ENCODE results near the gene ZNF302.
"Not testable (repeated sequence)": the region's sequence is repeated elsewhere in the genome, so short reads cannot be mapped to it uniquely, and the experiment has no call there.

ZNF302 gene

GRCh38 chr19:34677386-34678084 is at the start of gene ZNF302:
Gene ZNF302, plus strand, starts transcription at chr19:34677678. Its CDS starts 1,127 bp downstream, at chr19:34678805.
- peak; percentile 80 to 99 (median 95) for DNase-seq

GRCh38 chr19:34633802-34634201 is 43.7 kb upstream of the ZNF302 start:
- no peak for DNase-seq

- peak in 19 of 51 donors; percentile 9 to 65 (median 39) for DNase-seq
Measured at GRCh38 chr19:34639491-34640085, 37.9 kb upstream of the ZNF302 start.

DNA sequence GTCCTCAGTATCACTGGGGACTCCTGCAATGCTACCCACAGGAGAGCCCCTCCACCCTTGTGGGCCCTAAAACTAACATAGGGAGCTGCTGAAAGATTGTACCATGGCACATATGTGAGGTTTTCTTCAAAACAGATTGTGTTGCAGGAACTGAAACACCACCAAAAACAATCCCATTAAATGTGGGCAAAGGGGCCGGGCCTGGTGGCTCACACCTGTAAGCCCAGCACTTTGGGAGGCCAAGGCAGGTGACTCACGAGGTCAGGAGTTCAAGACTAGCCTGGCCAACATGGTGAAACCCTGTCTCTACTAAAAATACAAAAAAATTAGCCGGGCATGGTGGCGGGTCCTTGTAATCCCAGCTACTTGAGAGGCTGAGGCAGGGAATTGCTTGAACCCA is 35.2 kb upstream of the ZNF302 start:
- no peak for DNase-seq

DNA sequence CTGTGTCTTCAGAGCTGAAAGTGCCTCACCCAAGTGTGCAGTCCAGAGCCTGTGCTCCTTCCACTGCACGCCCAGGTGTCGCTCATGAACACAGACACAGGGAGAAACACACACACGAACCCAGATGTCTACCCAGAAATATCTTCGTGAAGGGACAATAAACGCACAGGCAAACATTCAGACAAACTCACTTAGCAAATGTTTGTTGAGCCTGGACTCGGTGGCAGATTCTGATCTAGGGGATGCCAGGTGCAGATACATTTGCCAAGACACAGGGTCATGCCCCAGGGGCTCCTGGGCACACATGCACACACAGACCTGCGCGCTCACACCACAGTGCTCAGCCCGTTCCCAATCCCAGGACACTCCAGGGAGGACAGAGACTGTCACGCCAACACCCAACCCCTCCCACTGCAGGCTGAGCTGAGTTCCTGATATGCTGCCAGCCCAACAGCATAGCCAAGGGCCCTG is 32.5 kb upstream of the ZNF302 start:
- no peak for DNase-seq

DNA sequence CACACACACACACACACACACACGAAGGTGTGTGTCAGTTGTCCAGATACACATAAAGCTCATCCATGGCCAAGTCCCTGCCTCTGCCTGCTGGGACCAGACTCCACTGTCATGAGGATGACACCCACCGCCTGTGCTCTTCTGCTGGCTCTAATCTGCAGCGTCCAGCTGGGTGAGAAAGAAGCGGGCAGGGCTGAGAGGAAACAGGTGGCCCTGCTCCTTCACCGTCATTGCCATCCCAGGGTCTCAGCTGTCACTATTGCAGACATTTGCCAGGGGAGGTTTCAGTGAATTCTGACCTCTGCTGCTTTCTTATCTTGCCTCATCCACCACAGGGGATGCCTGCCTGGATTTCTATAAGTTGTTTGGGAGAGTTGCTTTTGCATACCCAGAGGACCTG is 31.9 kb upstream of the ZNF302 start:
- no peak for DNase-seq

DNA sequence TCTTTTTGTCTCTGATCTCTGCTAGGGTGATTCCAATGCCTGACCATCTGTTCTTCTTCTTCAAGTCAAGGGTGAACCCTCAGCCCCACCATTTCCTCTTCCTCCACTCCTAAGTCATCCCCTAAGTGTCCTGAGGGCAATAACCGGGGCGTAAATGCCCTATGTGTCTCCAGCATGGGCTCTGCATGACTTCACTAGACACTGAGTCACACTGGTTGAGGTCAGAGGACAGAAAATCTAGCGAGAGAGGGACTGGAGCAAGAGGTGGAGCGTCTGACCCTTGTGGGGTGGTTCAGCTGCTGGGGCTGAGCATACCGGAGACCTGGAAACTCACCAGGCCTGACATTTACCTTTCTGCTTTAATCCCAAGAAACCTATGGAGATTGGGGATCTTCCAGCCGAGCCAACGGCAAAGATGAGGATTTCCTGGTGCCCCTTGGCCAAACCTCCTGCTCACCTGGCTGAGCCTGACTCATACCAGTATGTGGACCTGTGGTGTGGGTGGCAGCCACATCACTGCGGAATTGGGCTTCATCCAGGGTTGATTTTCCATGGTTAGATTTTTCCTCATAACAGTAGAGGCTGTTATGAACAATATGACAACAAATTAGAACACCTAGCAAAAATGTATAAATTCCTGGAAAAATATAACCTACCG is 27.5 kb upstream of the ZNF302 start:
- no peak for DNase-seq

DNA sequence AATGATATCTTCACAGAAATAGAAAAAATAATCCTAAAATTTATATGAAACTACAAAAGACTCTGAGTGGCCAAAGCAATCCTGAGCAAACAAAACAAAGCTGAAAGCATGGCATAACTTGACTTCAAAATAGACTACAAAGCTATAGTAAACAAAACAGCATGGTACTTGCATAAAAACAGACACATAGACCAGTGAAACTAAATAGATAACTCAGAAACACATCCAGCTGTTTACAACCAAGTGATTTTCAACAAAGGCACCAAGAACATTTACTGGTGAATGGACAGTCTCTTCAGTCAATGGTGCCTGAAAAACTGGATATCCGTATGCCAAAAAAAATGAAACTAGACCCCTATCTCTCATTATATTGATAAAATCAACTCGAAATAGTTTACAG is 25.7 kb upstream of the ZNF302 start:
- no peak for DNase-seq

GRCh38 chr19:34654796-34655195 is 22.7 kb upstream of the ZNF302 start:
- no peak for DNase-seq

GRCh38 chr19:34655651-34656050 is 21.8 kb upstream of the ZNF302 start:
- DNase-seq, result no peak

GRCh38 chr19:34661357-34661756 is 16.1 kb upstream of the ZNF302 start:
- no peak for DNase-seq

- no peak for DNase-seq
Measured at GRCh38 chr19:34662919-34663318, 14.6 kb upstream of the ZNF302 start.

DNA sequence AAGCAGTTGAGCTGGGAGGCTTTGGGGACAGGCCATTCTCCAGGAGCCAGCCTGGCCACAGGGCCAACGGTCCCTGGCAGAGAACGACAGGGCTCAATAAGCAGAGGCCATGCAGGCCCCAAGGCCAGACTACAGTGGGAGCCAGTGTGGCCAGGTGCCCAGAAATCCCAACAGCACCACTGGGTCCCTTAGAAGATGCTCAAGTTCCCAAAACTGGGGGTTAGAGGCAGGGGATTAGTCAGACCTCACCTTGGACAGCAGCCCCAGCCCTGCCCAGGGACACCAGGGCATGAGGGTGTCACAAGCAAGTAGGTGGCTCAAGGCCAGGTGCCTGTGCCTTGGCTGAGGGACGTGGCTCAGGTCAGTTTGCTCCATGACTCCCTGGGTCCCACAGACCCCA is 13.3 kb upstream of the ZNF302 start:
- peak in 1 of 51 donors; percentile 2 for DNase-seq

GRCh38 chr19:34664870-34665269 is 12.6 kb upstream of the ZNF302 start:
- no peak for DNase-seq

- DNase-seq, result not testable (repeated sequence)
Measured at GRCh38 chr19:34665275-34665674, 12.2 kb upstream of the ZNF302 start.

- DNase-seq, result no peak
Measured at GRCh38 chr19:34666200-34666957, 11.1 kb upstream of the ZNF302 start.

GRCh38 chr19:34666958-34667265 is 10.6 kb upstream of the ZNF302 start:
- no peak for DNase-seq

DNA sequence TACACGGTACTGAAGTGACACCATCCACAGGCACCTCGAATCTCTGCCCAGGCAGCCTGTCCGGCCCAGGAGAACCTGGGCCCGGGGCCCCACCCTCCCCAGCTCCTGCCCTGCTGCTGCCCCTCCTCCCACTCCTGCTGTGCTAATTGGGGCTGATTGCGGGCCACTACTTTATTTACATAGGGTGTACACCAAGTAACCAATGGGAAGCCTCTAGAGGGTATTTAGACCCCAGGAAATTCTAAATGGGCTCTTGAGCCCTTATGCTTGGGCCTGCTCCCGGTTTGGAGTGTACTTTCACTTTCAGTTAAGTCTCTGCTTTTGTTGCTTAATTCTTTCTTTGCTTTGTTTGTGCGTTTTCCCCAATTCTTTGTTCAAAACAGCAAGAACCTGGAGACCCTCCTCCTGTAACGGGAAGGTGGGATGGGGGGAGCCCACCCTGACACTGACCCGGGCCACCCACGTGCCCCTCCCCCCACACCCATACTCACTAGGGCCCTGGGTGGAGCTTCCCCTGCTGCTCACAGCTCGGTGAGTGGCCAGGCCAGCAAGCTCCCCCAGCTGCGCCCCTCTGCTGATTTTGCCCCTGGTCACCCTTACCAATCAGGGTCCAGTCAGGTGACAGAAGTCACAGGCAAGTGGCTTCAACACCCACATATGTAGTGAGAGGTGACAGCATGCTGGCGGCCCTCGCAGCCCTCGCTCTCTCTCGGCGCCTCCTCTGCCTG is 10.0 kb upstream of the ZNF302 start:
- peak in 2 of 51 donors; percentile 4 to 38 for DNase-seq

GRCh38 chr19:34668077-34668689 is 9.3 kb upstream of the ZNF302 start:
- DNase-seq, result not testable (repeated sequence)

DNA sequence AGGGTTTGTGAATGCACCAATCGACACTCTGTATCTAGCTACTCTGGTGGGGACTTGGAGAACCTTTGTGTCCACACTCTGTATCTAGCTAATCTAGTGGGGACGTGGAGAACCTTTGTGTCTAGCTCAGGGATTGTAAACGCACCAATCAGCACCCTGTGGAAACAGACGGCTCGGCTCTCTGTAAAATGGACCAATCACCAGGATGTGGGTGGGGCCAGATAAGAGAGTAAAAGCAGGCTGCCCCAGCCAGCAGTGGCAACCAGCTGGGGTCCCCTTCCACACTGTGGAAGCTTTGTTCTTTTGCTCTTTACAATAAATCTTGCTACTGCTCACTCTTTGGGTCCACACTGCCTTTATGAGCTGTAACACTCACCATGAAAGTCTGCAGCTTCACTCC is 8.8 kb upstream of the ZNF302 start:
- DNase-seq, result not testable (repeated sequence)

- DNase-seq, result no peak
Measured at GRCh38 chr19:34669305-34669704, 8.2 kb upstream of the ZNF302 start.

Data from hypothalamus (tissue), 51 donors.